NCI-H146 treated with DMSO at 0.1 percent for 48 hours (cell line): Measurements from ENCODE around the gene B3GNT5.
A peak's percentile ranks its signal among the peaks of the same experiment; 100 is the strongest.

Experiments used
- DNase-seq: peaks from one replicate; lab custom pipeline; 2025; ENCODE audit not compliant: unreplicated experiment; lab: John Stamatoyannopoulos, UW

B3GNT5 gene

GRCh38 chr3:183265157-183265642, 12.1 kb downstream of the B3GNT5 start:
- DNase-seq: no peak

DNA sequence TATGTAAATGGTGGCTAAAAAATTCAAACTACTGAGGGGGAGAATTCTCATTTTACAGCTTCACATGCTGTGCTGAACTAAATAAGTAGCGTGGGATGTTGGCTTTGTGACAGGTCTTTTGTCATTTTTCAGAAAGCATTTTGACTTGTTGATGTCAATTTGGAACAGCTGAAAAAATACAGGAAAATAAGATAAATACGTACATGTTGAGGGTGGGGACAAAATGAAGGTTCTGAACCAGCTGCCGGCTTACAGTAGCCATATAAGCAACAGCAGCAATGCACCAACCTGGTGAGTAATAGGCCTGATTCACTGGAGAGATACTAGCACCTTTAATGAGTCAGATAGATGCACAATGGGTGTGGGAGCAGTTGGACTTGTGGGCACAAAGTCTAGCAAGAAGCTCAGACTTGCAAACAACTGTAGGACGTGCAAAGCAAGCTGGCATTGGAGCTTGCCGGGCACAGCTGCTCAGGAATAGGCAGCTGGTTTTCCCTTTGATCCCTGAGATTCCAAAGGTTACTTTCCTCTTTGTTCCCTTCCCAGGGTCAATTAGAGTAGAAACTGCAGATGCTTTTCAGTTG, 12.9 kb downstream of the B3GNT5 start:
- peak; percentile 43 for DNase-seq

DNA sequence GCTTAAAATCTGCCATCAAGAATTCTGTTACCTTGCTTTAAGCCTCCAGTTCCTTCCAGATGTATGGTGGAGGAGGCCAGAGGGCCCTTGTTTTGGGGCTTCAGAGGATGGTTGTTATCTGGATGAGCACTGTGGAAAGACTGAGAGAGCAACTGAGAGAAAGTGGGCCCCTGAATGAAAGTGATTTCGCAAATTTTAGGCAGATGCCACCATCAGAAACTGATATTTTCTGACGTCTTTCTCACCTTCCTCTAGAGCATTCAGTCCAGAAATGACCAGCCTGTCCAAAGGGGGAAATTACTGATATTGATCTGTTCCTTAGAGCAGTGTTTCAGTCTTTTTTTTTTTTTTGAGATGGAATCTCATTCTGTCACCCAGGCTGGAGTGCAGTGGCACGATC, 13.4 kb downstream of the B3GNT5 start:
- no peak for DNase-seq

- no peak for DNase-seq
Observed at GRCh38 chr3:183267140-183267539, 14.1 kb downstream of the B3GNT5 start.

DNA sequence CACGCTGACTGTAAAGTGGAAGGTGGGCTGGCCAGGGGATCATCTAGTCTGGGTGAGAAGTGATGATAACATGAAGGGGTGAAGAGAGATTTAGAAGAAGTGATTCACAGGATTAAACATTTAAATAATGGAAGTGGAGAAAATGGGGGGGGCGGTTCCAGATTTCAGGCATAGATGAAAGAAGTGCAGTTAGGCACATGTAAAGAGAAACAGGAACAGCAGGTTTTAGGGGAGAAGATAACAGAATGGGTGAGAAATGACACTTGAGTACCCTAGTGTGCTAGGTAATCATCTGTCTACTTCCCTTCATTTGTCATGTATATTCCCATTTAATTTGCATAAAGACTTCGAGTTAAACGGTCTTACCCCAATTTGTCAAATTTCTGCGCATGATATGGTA, 15.3 kb downstream of the B3GNT5 start:
- no peak for DNase-seq

- DNase-seq: no peak
Observed at GRCh38 chr3:183269345-183269744, 16.3 kb downstream of the B3GNT5 start.

- no peak for DNase-seq
Observed at GRCh38 chr3:183270344-183270743, 17.3 kb downstream of the B3GNT5 start.

GRCh38 chr3:183272142-183272541, 19.1 kb downstream of the B3GNT5 start:
- DNase-seq: no peak

DNA sequence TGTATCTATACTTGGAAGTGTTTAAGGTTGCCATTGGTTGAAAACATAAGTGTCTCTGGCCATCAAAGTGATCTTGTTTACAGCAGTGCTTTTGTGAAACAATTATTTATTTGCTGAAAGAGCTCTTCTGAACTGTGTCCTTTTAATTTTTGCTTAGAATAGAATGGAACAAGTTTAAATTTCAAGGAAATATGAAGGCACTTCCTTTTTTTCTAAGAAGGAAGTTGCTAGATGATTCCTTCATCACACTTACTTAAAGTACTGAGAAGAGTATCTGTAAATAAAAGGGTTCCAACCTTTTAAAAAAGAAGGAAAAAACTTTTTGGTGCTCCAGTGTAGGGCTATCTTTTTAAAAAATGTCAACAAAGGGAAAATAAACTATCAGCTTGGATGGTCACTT, 19.7 kb downstream of the B3GNT5 start:
- DNase-seq: no peak

- DNase-seq: no peak
Observed at GRCh38 chr3:183274609-183275008, 21.6 kb downstream of the B3GNT5 start.

DNA sequence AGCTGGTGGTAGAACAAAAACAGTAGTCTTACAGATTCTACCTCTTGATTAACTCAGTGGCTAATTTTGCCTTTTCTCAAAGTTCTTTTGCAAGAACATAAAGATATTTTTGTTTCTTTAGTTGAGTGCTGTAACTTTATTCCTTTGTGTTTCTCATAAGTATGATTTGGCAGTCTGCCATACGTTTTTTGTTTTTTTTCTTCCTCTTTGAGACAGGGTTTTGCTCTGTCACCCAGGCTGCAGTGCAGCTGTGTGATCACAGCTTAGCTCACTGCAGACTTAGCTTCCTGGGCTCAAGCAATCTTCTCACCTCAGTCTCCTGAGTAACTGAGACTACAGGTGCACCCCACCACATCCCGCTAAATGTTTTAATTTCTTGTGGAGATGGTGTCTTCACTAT, 22.4 kb downstream of the B3GNT5 start:
- DNase-seq: no peak

DNA sequence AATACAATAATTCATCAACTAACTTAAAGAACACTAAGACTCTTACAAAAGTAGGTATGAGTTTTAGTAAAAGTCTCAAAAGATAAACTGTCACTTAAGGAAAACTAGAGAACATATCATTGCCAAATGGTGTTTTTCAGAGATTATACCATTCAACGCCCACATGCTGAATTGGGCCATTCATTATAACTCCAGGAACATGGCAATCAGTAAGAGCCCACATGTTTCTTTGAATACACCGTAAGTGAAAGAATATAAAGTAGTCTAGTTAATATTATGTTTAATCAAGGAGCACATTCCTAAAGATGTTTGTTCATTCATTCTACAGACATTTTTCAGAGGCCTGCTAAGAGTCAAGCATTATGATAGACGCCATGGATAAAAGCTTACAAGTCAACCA, 22.9 kb downstream of the B3GNT5 start:
- DNase-seq: no peak

DNA sequence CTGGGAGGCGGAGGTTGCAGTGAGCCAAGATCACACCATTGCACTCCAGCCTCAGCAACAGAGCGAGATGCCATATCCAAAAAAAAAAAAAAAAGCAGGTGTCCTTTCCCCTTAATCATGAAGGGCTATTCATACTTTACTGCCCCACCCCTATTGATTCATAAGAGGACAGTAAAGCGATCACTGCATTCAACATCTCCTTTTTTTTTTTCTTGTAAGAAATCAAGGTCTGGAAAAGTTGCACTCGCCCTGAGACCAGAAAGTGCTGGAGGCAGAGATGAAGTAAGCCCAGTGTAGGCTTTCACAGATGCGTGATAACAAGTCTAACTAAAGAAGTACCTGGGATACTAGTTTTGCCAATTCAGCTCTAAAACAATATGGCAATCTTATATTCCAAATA, 24.2 kb downstream of the B3GNT5 start:
- no peak for DNase-seq

DNA sequence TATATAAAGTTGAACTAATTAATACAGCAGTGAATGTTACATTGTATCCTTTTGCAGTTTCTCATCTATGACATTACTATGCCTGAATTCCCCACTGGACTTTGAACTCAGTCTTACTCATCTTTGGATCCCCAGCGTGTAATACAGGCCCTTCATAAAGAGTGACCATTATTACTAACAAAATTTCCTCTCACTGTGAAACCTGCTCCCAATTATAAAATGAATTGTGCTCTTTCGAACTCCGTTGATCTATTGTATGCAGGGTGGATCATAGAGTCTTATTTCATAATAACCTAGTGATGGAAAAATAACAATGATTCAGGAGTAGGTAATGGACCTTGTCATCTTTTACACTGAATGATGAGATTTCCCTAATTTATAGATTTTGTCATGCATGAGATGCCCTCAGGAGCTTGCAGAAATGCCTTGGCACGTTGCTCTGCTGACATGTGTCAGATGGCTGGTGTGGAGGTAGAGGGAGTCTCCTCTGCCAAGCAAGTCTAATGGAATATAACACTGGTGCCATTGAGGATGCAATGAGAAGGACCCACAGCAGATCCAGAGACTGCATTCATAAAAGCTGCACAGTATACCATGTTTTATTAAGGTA, 25.5 kb downstream of the B3GNT5 start:
- DNase-seq: peak; percentile 26

DNA sequence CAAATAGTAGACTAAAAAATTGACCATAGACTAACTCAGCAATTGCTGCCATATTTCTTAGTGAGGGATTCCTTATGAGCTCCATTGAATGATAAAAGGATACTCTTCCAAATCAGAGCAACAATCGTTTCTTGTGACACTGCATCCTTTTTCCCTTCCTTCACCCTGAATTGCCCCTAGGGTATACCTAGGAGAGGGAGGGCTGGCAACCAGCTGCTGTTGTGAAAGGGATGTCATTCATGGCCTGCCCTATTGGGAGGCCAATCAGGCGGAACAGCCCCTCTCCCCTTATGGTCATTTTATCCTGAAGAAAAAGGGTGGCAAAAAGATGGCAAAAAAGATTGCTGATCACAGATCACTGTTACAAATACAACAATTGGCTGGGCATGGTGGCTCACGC, 26.3 kb downstream of the B3GNT5 start:
- peak; percentile 38 for DNase-seq

DNA sequence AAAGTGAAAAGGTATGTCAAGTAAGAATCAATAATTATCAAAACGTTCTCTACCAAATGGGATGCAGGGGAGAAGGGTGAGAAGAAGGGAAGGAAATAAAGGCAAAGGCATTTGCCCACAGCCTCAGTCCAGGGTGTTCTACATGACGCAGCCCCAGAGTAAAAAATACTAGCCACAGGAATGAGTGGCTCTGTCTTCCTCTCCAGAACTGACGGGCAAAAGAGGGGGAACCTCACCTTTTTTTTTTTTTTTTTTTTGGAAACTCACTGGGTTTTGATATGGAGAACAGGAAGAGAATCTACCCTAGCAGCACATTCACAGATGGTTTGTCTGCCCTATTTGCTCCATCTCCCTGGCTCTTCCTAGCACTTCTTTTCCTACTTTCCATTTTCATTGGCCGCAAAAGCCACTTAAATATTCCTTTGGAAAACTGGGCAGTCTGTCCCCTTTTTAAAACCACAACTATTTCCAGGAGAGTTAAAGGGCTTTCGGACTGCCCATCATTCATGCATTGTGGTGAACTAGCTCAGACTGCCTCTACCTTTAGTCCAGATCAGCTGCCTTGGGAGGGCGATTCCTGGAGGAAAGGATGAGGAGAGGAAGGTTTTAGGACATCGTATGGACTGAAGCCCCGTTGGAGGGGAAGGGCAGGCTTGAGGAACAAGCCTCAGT, 28.2 kb downstream of the B3GNT5 start:
- no peak for DNase-seq

DNA sequence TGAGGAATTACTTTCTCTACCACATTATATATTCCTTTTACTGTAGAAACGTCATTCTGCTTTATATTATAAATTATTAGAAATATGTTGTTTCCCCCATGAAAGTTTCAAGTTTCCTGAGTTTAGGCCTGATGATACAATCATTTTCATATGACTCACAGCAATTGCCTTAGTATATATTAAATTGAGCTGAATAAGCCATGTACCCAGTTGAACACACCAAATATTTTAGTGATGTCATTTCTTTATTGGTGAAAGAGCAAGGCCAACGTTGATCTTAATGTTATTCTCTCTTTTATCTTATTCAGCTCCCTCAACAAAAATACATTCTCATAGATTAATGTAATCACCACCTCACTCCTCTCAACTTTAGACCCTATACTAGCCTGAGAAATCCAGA, 30.8 kb downstream of the B3GNT5 start:
- no peak for DNase-seq

- DNase-seq: no peak
Observed at GRCh38 chr3:183284570-183284969, 31.5 kb downstream of the B3GNT5 start.

GRCh38 chr3:183285318-183285717, 32.3 kb downstream of the B3GNT5 start:
- no peak for DNase-seq

GRCh38 chr3:183285828-183286457, 32.9 kb downstream of the B3GNT5 start:
- DNase-seq: no peak

DNA sequence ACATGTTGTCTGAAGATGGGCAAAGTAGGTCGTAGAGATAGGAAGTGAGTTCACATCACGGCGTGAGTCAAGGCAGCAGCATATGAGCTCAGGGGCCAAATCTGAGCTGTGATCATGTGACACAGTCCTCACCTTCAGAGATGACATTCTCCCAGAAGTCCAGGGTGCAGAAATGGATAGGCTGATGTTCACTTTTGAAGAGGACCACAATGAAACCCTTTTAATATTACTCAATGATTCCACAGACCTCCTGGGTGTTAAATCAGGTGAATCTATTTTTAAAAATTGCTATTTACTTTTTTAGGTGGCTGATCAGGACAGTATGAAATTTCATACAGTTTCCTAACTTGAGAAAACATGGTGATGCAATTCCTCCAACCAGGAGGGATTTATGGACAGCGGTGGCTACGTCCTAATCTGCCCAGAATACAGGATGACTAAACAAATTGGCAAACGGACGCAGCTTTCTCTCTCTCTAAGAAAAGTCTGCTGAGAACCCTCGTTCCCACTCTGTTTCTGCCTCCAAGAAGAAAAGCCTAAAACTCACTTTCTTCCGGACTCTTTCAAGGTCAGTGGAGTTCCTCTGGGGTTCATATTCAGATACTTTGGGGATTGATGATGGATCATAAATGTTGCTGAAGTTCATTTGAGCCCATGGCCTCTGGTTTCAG, 34.4 kb downstream of the B3GNT5 start:
- DNase-seq: no peak

DNA sequence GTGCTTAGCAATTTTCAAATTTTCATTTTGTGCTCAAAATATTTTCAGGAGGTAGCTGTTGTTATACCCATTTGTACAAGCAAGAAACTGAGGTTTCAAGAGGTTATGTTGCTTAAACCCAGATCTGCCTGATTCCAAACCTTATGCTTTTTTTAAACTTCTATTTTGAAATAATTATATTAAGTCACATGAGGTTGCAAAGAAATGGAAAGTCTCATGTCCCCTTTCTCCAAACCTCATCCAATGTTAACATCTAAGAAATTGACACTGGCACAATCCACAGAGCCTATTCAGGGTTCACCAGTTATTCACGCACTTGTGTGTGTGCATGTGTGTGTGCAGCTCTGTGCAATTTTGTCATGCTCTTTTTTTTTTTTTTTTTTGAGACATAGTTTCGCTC, 35.1 kb downstream of the B3GNT5 start:
- no peak for DNase-seq
